CD4-positive, CD25-positive, alpha-beta regulatory T cell (primary cell): ENCODE results near the gene MINK1. TPM values are rescaled to one million over a fixed set of nuclear protein-coding genes. Genes with fewer than 3 reads are reported as not detected.
A peak's percentile ranks its signal among the peaks of the same experiment; 100 is the strongest.
"Not testable (repeated sequence)": the region's sequence is repeated elsewhere in the genome, so short reads cannot be mapped to it uniquely, and the experiment has no call there.

Experiments used
- ATAC-seq, 2 donors: fragments of 150-1000 bp; cut with Tn5 transposase; one replicate each; pipeline ENCODE4 v1.10.0; 2021; ENCODE audit warnings: low read depth in 2 of 2, moderate number of reproducible peaks in 2 of 2, moderate library complexity in 1 of 2
- DNase-seq, 3 donors: peaks; one replicate each; pipeline versions ENCODE4 v3.0.0 to v3.0.0-alpha.2; 2012 to 2022; ENCODE audit warnings: mixed read lengths in 1 of 3
- H3K27ac ChIP-seq: one replicate; pipeline ENCODE4 v1.7.0; 2013; ENCODE audit warnings: mild to moderate bottlenecking, low read length; ENCODE audit not compliant: insufficient read depth, poor library complexity, severe bottlenecking
- H3K27me3 ChIP-seq: one replicate; pipeline ENCODE4 v1.7.0; 2013; ENCODE audit warnings: low read length; ENCODE audit not compliant: control insufficient read depth, insufficient read depth
- H3K36me3 ChIP-seq: one replicate; pipeline ENCODE4 v1.7.0; 2013; ENCODE audit warnings: mild to moderate bottlenecking, low read length, moderate library complexity; ENCODE audit not compliant: control insufficient read depth, insufficient read depth
- H3K4me1 ChIP-seq: 2 replicates; pipeline ENCODE4 v1.7.0; 2013; ENCODE audit warnings: mild to moderate bottlenecking, low read length; ENCODE audit not compliant: insufficient read depth, control insufficient read depth, poor library complexity, severe bottlenecking
- H3K4me3 ChIP-seq: one replicate; pipeline ENCODE4 v1.7.0; 2013; ENCODE audit warnings: low read depth, mild to moderate bottlenecking, low read length, moderate library complexity
- H3K9me3 ChIP-seq, 2 experiments: 1 replicate in 1 of 2; 2 replicates in 1 of 2; pipeline ENCODE4 v1.7.0; 2013; ENCODE audit warnings: low read length in 2 of 2, mild to moderate bottlenecking in 1 of 2, moderate library complexity in 1 of 2; ENCODE audit not compliant: control insufficient read depth in 2 of 2
- H3K27ac Mint-ChIP-seq, 3 donors: one replicate each; pipeline ENCODE4 v1.8.0; 2020 to 2022; ENCODE audit warnings: mild to moderate bottlenecking in 3 of 3, mixed read lengths in 3 of 3, moderate library complexity in 2 of 3
- H3K27me3 Mint-ChIP-seq: one replicate; pipeline ENCODE4 v1.8.0; 2022; ENCODE audit warnings: mild to moderate bottlenecking, mixed read lengths
- H3K36me3 Mint-ChIP-seq: one replicate; pipeline ENCODE4 v1.8.0; 2020; ENCODE audit warnings: mixed read lengths
- H3K4me1 Mint-ChIP-seq, 4 donors: one replicate each; pipeline ENCODE4 v1.8.0; 2020 to 2022; ENCODE audit warnings: mixed read lengths in 4 of 4, mild to moderate bottlenecking in 1 of 4
- H3K4me3 Mint-ChIP-seq, 4 donors: one replicate each; pipeline ENCODE4 v1.8.0; 2020 to 2022; ENCODE audit warnings: mild to moderate bottlenecking in 4 of 4, mixed read lengths in 4 of 4, moderate library complexity in 3 of 4
- H3K9me3 Mint-ChIP-seq, 7 donors: one replicate each; pipeline ENCODE4 v1.8.0; 2020 to 2022; ENCODE audit warnings: mixed read lengths in 7 of 7, mild to moderate bottlenecking in 3 of 7, moderate library complexity in 2 of 7
- polyA plus RNA-seq, 4 donors: library from polyadenylated mRNA; unstranded; fragments of 300-500 nt; fragmentation: Illumina TruSeq; gene quantifications; one replicate each; pipeline ENCODE4 v1.2.3, GENCODE V29; 2021
- total RNA-seq: library from RNA; stranded (reverse); gene quantifications from one replicate; pipeline ENCODE4 v1.2.3, GENCODE V29; 2022

Gene MINK1
- total and polyA plus RNA-seq, 5 donors from 2014 or later, result 9.4 to 235 (median 13.2) TPM

DNA sequence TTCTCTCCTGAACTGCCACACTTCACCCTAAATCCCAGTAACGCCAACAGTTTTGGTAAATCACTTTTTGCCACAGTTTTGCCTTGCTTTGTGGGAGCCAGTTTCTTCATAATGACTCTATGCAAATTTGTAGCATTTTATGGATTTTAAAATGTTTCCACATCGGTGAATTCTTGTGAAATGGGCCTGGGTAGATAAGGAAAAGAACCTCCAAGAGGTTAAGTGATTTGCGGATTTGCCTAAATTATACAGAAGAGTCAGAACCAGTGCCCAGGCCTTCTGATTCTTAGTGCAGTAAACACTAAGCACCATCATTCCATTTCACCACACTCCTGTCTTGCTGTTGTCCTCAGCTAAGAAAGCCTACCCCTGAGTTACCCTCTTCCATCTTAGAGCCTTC, 17.9 kb downstream of the MINK1 start:
- H3K9me3 ChIP-seq, result no peaks in the 10 kb centered on the region
- H3K36me3 Mint-ChIP-seq, result peaks cover 29% of the 10 kb centered on the region
- no peak for DNase-seq
- peaks cover 0 to 6% (median 3%) of the 10 kb centered on the region in 7 donors for H3K9me3 Mint-ChIP-seq
- H3K27me3 ChIP-seq, result no peaks in the 10 kb centered on the region
- peaks cover 17% of the 10 kb centered on the region for H3K36me3 ChIP-seq
- no peak for ATAC-seq
- H3K4me3 Mint-ChIP-seq, result peak overlapping the region in 1 of 4 donors; percentile 38
- H3K4me1 Mint-ChIP-seq, result peaks cover 18 to 75% (median 36%) of the 10 kb centered on the region in 4 donors
- no peak overlapping the region for H3K27ac ChIP-seq
- peaks cover 4% of the 10 kb centered on the region for H3K27me3 Mint-ChIP-seq
- H3K4me3 ChIP-seq, result no peak overlapping the region
- H3K27ac Mint-ChIP-seq, result peak overlapping the region in 2 of 3 donors; percentile 31 to 86
- no peaks in the 10 kb centered on the region for H3K4me1 ChIP-seq

DNA sequence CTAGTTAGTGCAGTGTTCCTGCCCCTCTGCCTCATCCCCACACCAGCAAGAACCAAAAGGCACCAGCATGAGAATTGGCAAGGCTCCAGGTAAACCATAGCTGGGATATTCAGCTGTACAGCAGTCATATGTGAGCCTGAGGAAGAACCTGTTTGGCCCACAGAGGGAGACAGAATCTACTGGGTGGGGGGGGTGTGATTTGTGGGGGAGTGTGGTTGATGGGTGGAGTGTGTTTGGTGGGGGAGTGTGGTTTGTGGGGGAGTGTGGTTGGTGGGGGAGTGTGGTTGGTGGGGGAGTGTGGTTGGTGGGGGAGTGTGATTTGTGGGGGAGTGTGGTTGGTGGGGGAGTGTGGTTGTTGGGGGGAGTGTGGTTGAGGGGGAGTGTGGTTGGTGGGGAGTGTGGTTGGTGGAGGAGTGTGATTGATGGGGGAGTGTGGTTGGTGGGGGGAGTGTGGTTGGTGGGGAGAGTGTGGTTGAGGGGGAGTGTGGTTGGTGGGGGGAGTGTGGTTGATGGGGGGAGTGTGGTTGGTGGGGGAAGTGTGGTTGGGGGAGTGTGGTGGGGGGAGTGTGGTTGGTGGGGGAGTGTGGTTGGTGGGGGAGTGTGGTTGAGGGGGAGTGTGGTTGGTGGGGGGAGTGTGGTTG, 19.5 kb downstream of the MINK1 start:
- DNase-seq (peak in 2 of 3 donors; percentile 24 to 27), ATAC-seq (no peak)
- H3K4me1 Mint-ChIP-seq, result peaks cover 18 to 73% (median 35%) of the 10 kb centered on the region in 4 donors
- Histone ChIP-seq H3K9me3 (no peaks in the 10 kb centered on the region), H3K27me3 (no peaks in the 10 kb centered on the region), H3K36me3 (peaks cover 20% of the 10 kb centered on the region), H3K4me1 (no peaks in the 10 kb centered on the region), H3K27ac (peak overlapping the region; percentile 25), H3K4me3 (no peak overlapping the region)
- peaks cover 38% of the 10 kb centered on the region for H3K36me3 Mint-ChIP-seq
- peaks cover 0 to 6% (median 3%) of the 10 kb centered on the region in 7 donors for H3K9me3 Mint-ChIP-seq
- H3K4me3 Mint-ChIP-seq, result peak overlapping the region in 2 of 4 donors; percentile 9 to 42
- peak overlapping the region; percentile 44 to 88 (median 48) for H3K27ac Mint-ChIP-seq
- H3K27me3 Mint-ChIP-seq, result peaks cover 4% of the 10 kb centered on the region

DNA sequence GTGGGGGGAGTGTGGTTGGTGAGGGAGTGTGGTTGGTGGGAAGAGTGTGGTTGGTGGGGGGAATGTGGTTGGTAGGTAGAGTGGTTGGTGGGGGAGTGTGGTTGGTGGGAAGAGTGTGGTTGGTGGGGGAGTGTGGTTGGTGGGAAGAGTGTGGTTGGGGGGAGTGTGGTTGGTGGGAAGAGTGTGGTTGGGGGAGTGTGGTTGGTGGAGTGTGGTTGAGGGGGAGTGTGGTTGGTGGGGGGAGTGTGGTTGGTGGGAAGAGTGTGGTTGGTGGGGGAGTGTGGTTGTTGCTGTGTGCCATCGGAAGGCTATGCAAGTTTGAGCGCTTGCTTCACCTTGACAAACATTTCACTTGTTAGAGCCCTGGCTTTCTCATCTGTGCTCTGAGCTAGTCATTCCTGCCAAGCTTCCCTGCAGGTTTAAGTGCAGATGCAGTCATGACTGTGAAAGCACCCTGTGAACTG, 20.1 kb downstream of the MINK1 start:
- no peak for ATAC-seq
- Mint-ChIP-seq H3K36me3 (peaks cover 38% of the 10 kb centered on the region), H3K4me3 (no peak overlapping the region), H3K9me3 (peaks cover 0 to 6% (median 3%) of the 10 kb centered on the region in 7 donors), H3K4me1 (peaks cover 18 to 74% (median 39%) of the 10 kb centered on the region in 4 donors), H3K27ac (peak overlapping the region in 1 of 3 donors; percentile 74), H3K27me3 (peaks cover 4% of the 10 kb centered on the region)
- Histone ChIP-seq H3K9me3 (no peaks in the 10 kb centered on the region), H3K4me1 (no peaks in the 10 kb centered on the region), H3K27me3 (no peaks in the 10 kb centered on the region), H3K4me3 (no peak overlapping the region), H3K36me3 (peaks cover 20% of the 10 kb centered on the region), H3K27ac (no peak overlapping the region)
- DNase-seq, result no peak

DNA sequence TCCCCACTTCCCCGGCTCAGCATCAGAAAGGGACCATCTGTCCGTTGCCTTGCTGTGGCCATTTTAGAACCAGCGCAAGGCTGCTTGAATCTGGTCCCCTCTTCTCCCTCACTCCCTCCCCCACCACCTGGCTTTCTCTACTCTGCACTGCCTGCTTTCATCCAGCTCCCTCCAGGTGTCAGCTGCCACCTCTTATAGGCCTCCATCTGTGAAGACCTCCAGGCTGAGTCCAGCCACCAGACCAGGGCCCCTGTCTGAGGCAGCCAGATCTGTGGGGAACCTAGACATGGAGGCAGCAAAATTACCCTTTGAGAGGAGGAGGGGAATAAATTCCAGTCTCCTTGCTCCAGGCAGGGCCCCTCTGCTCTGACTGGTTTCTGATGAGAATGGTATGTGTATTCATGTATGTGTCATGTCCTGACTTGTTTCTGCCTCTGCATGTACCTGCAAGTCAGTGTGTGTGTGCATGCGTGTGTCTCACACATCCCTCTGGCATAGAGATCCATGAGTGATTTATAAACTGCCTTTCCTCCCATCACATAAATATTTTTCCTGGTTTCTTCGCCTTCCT, 21.1 kb downstream of the MINK1 start:
- DNase-seq, result no peak
- H3K36me3 Mint-ChIP-seq, result peaks cover 38% of the 10 kb centered on the region
- no peak overlapping the region for H3K4me3 ChIP-seq
- ATAC-seq, result no peak
- peaks cover 18 to 72% (median 39%) of the 10 kb centered on the region in 4 donors for H3K4me1 Mint-ChIP-seq
- no peaks in the 10 kb centered on the region for H3K4me1 ChIP-seq
- peaks cover 0 to 6% (median 3%) of the 10 kb centered on the region in 7 donors for H3K9me3 Mint-ChIP-seq
- H3K27me3 Mint-ChIP-seq, result peaks cover 4% of the 10 kb centered on the region
- peak overlapping the region in 1 of 4 donors; percentile 63 for H3K4me3 Mint-ChIP-seq
- no peaks in the 10 kb centered on the region for H3K27me3 ChIP-seq
- H3K9me3 ChIP-seq, result no peaks in the 10 kb centered on the region
- H3K36me3 ChIP-seq, result peaks cover 22% of the 10 kb centered on the region
- no peak overlapping the region for H3K27ac ChIP-seq
- H3K27ac Mint-ChIP-seq, result peak overlapping the region in 1 of 3 donors; percentile 37

DNA sequence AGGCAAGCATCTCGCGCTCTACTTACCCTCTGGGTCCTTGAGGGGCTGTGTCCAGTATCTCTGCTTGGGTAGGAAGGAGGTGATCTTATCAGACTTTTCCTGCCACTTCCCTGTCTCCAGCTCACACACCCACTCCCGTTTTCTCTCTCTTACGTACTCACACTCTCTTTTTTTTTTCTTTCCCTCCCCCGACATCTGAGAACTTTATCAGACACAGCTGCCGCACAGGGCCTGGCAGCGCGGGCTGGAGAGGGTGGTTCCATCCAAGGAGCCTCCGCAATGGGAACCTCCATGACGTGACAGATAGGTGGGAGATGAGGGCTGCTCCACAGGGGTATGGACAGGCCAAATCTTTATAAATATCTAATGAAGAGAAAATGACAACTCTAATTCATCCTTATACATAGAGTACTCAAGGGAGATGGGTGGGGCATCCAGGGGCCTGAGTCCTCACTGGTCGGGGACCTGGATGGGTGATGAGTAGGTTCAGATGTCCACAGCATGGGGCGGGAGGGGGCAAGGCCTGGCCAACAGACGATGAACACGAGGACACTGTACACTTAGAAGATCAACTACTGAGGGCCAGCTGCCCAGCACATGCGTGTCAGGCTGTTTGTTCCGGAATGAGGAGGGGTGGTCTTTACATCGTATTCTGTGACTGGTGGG, 23.3 kb downstream of the MINK1 start:
- no peak overlapping the region for H3K4me3 ChIP-seq
- Mint-ChIP-seq H3K4me1 (peaks cover 14 to 55% (median 29%) of the 10 kb centered on the region in 4 donors), H3K9me3 (peaks cover 0 to 6% (median 3%) of the 10 kb centered on the region in 7 donors)

DNA sequence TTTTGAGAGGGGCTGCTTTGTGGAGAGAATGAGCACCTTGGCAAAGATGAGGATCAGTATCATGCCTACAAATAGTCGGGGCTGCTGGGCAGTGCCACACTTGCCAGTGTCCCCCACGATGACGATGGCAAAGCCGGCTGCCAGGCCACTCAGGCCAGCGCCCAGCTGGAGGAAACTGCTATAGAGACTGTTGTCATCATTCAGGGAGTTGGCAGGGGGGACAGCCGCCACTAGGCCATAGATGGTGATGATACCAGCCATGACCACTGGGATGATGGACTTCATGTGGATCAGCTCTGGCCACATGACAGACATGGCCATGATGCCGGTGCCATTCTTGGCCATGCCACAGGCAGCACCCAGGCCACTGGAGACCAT, 23.8 kb downstream of the MINK1 start:
- Histone ChIP-seq H3K36me3 (peaks cover 32% of the 10 kb centered on the region), H3K27ac (no peak overlapping the region), H3K4me3 (no peak overlapping the region), H3K9me3 (no peaks in the 10 kb centered on the region), H3K4me1 (no peaks in the 10 kb centered on the region), H3K27me3 (no peaks in the 10 kb centered on the region)
- Mint-ChIP-seq H3K9me3 (peaks cover 0 to 5% (median 3%) of the 10 kb centered on the region in 7 donors), H3K4me3 (peak overlapping the region in 1 of 4 donors; percentile 40), H3K27ac (peak overlapping the region in 2 of 3 donors; percentile 32 to 64), H3K36me3 (peaks cover 32% of the 10 kb centered on the region), H3K27me3 (peaks cover 4% of the 10 kb centered on the region), H3K4me1 (peaks cover 12 to 54% (median 26%) of the 10 kb centered on the region in 4 donors)
- no peak for ATAC-seq
- DNase-seq, result no peak

More for the DNA sequence above, 23.3 kb downstream of the MINK1 start:
- peak overlapping the region in 2 of 4 donors; percentile 38 to 40 for H3K4me3 Mint-ChIP-seq
- peaks cover 32% of the 10 kb centered on the region for H3K36me3 Mint-ChIP-seq
- H3K27me3 ChIP-seq, result no peaks in the 10 kb centered on the region
- peaks cover 34% of the 10 kb centered on the region for H3K36me3 ChIP-seq
- H3K4me1 ChIP-seq, result no peaks in the 10 kb centered on the region
- H3K27ac ChIP-seq, result no peak overlapping the region
- H3K27ac Mint-ChIP-seq, result peak overlapping the region; percentile 32 to 64 (median 44)
- H3K27me3 Mint-ChIP-seq, result peaks cover 4% of the 10 kb centered on the region
- ATAC-seq (no peak), DNase-seq (no peak)
- H3K9me3 ChIP-seq, result no peaks in the 10 kb centered on the region

DNA sequence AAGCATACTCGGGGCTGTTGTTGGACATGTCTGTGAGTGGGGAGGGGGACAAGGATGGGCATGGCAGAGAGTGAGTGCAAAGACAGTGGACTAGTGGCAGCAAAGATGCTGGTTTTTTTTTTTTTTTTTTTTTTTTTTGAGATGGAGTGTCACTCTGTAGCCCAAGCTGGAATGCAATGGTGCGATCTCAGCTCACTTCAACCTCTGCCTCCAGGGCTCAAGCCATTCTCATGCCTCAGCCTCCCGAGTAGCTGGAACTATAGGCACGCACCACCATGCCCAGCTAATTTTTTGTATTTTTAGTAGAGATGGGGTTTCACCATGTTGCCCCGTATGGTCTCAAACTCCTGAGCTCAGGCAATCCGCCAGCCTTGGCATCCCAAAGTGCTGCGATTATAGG, 24.2 kb downstream of the MINK1 start:
- H3K36me3 ChIP-seq, result peaks cover 32% of the 10 kb centered on the region
- H3K27ac ChIP-seq, H3K9me3 Mint-ChIP-seq, H3K4me3 Mint-ChIP-seq, ATAC-seq, H3K4me3 ChIP-seq, H3K27me3 Mint-ChIP-seq, DNase-seq, H3K9me3 ChIP-seq, H3K4me1 ChIP-seq, H3K27me3 ChIP-seq: not testable (repeated sequence)
- Mint-ChIP-seq H3K27ac (peak overlapping the region in 1 of 3 donors; percentile 32), H3K36me3 (peaks cover 29% of the 10 kb centered on the region), H3K4me1 (peaks cover 9 to 51% (median 22%) of the 10 kb centered on the region in 4 donors)
